GM21529 (cell line): ENCODE results near the gene GSTA3.
"Not testable (repeated sequence)": the region's sequence is repeated elsewhere in the genome, so short reads cannot be mapped to it uniquely, and the experiment has no call there.

Experiments
- ATAC-seq: cut with Tn5 transposase; IDR thresholded peaks from one replicate; pipeline ENCODE4 v1.9.1; 2021; ENCODE audit not compliant: unreplicated experiment

GSTA3 gene

GRCh38 chr6:52868240-52868639 lies 41.3 kb downstream of the GSTA3 start:
- ATAC-seq: no peak

- ATAC-seq: not testable (repeated sequence)
These were observed 48.3 kb downstream of the GSTA3 start for GRCh38 chr6:52861151-52861550.

GRCh38 chr6:52858416-52858815 lies 51.1 kb downstream of the GSTA3 start:
- ATAC-seq: no peak

- ATAC-seq: not testable (repeated sequence)
These were observed 53.4 kb downstream of the GSTA3 start for GRCh38 chr6:52856137-52856536.

- no peak for ATAC-seq
These were observed 60.4 kb downstream of the GSTA3 start for GRCh38 chr6:52849137-52849536.
